GM20431 (cell line): ENCODE data around the gene BAHCC1.

Source experiments
- in situ Hi-C: fragments of 300-500 bp; cut with MseI, MboI; formaldehyde crosslinking; loops from one replicate; pipeline ENCODE4 v1.15.0; 2020; ENCODE audit warnings: low sequenced_read_pairs; ENCODE audit not compliant: unreplicated experiment

BAHCC1 gene

DNA sequence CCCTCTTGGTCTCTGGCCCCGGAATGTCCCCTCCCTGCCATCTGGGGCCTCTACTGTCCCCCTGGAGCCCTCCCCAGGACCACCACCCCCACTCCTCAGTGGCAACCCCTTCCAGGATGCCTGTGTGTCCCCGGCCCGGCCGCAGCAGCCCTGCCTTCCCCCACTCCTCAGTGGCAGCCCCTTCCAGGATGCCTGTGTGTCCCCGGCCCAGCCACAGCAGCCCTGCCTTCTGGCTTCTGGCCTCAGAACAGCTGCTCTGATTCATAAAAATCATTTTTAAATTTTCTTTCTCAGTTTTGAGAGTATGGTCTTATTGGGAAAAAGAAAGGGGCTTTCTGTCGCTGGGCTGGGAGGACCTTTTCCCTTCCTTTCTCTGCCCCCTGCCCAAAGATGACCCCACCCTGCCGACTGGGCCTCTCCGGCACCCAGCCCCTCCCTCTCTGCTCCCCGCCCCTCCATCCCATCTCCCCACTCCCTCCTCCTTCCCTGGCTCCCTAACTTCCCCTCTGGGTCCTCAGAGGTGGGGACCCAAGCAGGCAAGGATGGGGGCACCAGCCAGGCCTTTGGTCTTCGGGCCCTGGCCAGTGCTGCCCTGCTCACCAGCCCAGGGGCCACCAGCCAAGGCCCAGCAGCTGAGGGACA is 40.5 kb downstream of the BAHCC1 start:
- in situ Hi-C loops = no loop called here

DNA sequence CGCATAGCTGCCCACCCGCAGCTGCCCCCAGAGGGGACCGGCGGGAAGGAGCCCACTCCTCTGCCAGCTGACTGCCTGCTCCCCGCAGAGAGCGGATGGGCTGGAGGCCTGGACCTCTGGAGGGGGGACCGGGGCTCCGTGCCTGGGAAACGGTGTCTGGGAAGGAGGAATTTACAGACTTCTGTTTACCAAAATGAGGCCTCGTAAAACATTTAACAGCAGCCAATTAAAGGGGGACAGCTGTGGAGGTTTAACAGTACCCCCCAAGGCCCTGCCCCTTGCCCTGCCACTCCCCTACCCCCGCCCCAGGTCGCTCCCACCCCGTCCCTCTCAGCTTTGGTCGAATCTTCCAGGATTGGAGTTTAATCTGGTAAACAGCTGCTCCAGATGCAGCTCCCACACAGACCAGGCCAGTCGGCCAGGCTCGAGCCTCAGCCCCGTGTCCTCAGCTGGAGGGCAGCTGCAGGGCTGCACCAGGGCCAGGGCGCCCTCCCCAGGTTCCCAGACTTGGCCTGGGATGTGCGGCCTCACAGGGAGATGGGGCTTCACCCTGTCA is 41.1 kb downstream of the BAHCC1 start:
- in situ Hi-C loops = no loop called here

DNA sequence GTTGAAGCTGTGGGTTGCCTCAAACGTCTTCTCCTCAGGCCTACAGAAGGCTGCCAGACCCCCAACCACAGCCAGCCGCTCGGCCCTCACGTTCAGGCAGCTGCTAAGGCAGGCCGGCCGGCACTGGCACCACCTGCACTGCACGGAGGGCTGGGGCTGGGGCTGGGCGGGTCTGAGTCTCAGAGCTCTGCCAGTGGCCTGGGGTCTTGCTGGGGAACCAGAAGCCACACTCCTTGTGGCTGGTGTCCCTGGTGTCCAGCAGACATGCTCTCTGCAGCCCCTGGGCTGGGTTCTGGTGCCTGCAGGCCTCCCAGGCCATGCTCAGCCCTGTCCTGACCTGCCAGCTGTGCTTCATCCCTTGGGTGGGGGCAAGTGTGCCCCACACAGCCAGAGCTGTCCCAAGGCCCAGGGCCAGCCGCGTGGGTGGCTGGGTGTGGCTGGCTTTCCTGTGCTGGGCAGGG is 42.0 kb downstream of the BAHCC1 start:
- in situ Hi-C loops = no loop called here

DNA sequence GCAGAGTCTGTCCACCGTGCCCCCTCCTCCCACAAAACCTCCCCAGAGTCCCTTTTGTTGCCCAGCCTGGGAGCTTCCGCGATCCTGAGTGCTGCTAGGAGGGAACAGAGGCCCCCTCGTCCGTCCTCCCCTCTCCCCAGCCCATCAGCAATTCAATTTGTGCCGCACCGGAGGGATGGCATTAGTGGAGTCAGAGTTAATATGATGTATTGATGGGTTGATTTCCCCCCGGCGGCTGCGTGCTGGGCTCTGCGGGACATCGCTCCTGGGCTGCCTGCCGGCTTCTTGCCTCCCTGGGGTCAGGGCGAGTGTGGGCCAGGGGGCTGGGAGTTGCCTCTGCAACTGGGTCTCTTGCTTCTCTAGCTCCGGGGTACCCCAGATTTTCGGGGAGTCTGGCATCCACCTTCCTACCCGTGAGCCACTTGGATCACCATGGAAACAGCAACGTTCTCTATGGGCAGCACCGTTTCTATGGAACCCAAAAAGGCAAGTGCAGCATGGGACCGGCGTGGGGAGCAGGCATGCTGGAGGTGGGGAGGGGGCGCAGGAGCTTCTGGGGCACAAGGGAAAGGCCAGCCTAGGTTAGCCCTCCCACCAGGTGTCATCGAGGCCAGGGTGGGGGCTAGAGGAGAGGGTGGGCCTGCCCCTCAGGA is 42.9 kb downstream of the BAHCC1 start:
- in situ Hi-C loops = no loop called here

DNA sequence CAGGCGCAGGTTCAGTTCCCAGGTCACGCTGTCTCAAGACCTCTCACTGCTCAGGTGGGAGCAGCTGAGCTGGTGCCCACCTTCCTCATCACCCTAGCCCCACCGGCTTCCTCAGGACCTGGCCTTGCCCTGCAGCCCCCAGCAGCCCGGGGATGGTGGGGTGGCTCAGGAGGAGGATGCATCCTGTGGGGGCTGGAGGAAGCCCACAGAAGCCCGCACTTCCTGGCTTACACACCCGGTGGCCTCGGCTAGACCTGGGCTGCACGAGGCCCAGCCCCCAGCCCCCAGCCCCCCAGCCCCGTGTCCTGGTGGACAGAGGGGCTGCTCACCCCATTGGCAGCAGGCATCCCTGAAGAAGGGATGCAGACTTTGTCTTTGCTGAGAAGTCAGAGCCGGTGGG is 43.4 kb downstream of the BAHCC1 start:
- in situ Hi-C loops = no loop called here

DNA sequence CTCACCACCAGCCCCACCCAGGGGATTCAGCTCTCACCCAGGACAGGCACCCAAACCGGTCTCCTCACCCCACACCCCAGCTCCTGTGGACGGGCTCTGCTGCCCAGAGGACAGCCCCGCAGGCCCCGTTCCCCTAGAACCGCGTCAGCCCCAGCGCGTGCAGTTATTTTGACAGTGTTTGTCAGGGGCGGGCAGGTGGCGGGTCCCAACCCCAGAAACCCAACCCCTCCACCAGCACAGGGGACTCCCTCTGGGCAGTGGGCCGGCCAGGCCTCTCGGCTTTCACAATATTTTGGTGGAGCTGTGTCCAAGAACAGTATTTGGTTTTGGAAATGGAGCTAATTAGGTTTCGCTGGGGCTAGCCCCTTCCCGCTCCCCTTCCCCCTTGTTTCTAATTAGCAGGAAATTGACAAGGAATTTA is 44.8 kb downstream of the BAHCC1 start:
- in situ Hi-C loops = no loop called here

DNA sequence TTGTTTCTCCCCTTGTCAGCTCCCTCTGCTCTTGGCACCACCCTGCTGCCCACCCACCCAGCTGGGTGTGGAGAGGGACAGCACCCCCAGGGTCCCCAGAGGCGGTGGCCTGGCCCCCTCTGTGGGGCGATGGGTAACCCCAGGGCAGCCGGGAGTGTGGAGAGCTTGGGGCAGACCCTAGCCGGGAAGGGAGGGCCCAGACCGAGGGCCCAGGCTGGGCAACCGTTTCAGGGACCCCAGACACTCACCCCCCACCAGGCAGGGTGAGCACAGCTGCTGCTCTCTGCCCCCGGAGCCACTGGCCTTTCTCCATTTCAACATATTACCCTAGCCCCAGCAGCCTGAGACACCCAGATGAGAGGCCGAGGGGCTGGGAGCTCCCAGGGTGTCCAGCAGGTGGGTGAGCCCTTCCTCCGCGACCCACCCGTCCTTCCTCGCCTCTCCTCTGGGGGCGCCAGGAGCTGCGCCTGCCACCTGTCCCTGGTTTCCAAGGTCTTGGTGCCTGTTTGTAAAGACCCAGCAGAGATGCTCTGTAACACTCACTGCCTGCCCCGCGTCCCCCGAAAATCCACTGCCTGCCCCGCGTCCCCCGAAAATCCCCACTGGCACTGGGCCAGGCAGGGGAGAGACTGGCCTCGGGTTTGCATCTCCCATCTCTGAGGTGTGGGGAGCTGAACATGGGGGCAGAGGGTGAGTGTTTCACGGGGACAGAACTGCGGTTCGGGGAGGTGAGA is 45.4 kb downstream of the BAHCC1 start:
- in situ Hi-C loops = no loop called here

DNA sequence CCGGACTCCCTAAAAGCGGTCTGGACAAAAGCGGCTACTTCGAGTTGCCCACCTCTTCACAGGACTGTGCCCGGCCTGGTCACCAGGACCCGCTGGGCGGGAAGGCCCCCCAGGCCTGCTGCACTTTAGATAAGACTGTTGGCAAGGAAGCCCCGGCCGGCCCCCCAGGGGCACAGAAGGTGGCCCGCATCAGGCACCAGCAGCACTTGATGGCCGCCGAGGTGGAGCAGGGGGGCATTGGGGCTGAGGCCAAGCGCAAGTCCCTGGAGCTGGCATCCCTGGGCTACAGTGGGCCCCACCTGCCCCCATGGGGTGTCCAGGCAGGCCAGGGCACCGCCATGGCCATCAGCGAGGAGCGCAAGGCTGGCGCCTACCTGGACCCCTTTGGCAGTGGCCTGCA is 47.5 kb downstream of the BAHCC1 start:
- in situ Hi-C loops = no loop called here

DNA sequence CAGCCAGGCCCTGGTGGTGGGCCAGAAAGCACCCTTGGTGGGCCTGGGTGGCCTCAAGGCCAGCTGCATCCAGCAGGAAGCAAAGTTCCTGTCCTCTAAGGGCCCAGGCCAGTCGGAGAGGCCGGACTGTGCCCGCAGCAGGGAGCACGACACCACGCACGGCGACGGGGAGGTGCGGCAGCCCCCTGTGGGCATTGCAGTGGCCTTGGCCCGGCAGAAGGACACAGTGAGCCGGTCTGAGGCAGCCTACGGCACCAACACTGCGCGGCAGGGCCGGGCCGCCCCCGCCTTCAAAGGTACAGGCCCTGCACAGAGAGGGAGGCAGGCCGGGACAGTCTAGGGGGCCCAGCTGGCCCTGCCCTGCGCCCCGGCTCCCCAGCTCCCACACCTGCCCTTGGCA is 48.0 kb downstream of the BAHCC1 start:
- in situ Hi-C loops = no loop called here

DNA sequence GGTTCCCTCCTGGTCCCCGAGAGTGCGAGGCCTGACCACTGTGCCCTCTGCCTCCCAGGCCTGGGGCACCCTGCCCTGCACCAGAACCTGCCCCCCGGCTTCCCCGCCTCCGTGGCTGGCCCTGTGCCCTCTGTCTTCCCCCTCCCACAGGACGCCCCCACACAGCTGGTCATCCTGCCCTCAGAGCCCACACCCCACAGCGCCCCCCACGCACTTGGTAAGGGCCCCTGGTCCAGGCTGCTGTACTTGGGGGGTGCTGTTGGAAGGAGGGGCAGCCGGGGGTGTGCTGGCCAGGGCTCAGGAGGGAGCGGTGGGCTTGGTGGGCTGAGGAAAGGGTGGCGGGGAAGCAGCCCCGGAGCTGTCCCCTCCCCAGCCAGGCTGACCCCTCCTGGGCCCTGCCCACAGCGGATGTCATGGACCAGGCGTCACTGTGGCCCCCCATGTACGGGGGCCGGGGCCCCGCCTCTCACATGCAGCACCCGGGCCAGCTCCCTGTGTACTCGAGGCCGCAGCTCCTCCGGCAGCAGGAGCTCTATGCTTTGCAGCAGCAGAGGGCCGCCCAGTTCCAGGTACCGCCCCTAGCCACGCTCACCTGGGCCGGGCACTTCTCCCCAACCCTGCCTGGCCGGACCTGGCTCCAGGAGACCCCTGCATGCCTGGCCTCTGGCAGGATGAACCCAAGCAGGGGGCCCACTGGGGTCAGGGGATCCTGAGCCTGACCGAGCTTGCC is 49.5 kb downstream of the BAHCC1 start:
- in situ Hi-C loops = no loop called here

DNA sequence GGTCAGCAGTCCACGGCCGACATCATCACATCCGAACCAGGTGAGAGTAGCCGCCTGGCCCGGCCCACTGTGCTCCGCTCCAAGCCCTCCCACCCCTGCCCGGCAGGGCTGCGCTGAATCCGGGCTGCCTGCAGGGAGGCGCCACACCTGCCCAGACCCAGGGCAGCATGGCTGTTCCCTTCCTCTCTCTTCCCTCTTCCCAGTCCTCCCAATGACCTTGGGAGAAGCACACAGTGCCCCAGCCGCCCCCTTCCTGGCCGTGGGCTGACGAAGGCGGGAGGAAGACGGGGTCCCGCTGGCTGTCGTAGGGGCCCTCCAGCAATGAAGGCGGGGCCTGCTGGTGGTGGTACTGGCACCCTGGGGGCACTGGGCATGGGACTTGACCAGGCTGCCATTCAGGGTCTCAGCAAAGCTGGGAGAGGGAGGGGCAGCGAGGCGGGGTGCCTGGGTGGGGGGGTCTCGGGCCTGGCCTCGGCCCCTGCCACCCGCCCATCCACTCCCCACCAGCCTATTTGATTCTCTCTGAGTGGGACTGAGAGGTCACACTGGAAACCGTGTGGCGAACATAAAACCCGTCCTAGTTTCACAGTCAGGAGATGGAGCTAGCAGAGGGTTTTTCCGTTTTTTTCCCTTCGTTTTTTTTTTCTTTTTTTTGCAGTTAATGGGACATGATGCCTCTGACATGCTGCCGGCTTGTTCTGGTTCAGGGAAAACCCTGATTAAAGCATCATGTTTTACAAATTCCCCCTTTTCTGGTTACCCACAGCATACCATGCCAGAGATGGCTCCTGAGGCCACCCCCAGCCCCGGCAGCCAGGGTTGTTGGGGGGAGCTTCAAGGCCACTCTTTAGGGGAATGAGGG is 50.6 kb downstream of the BAHCC1 start:
- in situ Hi-C loops = no loop called here

DNA sequence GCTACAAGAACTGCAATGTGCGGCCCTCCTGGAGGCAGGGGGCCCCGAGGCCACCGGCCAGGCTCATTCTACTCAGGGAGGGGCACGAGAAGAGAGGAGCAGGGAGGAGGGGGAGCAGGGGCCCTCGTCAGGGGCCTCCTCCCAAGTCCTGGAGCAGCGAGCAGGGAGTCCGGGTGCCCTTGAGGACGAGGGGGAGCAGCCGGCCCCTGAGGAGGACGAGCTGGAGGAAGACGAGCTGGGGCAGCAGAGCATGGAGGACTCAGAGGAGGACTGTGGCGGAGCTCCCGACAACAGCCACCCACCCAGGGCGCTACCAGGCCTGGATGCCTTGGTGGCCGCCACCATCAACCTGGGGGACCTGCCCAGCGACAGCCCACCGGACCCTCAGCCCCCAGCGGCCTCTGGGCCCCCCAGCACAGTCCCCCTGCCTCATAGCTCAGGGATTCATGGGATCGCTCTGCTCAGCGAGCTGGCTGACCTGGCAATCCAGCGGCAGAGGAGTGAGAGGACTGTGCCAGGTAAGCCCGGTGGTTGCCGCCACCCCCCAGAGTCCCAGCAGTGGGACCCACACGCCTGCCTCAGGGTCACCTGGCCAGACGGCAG is 52.2 kb downstream of the BAHCC1 start:
- in situ Hi-C loops = no loop called here

DNA sequence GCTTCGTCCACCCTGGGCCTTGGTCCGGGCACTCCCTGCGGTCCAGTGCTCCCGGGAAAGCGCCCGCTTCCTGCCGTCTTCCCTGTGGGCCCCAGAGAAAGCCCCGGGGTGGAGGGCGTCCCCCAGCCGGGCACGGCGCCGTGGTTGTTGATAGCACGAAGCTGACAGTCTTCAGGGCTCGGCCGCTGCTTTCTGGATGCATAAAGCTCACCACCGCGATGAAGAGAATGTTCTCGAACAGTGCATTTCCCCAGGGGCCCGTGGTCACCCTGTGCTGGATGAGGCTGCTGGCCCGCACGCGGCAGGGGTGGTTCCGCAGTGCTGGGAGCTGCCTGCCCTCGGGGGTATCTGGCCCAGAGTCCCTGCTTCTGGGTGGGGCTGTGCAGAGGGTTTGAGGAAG is 53.2 kb downstream of the BAHCC1 start:
- in situ Hi-C loops = no loop called here

DNA sequence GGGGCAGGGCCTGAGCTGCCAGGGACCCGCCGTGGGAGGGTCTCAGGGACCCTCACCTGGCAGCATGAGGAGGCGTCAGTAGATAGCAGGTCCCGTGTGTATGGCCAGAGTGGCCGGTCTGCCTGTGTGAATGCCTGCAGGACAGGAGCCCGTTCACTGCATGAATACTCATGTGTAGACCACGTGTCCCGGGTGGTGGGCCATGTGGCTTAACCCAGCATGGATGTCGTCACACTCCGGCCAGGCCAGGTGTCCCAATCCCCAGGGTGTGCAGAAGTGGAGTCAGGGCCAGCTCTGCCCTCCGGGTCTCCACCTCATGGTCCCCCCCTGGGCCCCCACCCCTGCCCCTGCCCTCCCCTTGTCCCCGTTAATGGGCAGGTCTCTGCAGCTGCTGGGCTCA is 53.7 kb downstream of the BAHCC1 start:
- in situ Hi-C loops = no loop called here

DNA sequence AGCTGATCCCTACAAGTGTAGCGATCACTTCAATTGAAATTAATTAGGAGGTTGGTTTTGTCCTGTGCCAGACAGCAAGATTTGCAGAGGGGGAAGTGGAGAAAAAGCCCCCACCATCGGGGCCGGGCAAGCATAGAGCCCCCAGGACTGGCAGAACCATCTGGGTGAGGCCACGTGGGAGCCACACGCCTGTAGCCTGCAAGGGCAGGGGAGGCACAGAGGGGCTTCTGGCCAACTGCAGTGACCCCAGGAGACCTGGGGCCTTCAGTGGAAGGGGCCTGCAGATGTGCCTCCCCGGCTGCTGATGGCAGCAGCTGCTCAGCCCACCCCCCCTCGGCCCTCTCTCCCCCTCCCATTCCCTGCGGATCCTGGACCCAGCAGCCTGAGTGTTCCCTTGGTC is 54.1 kb downstream of the BAHCC1 start:
- in situ Hi-C loops = no loop called here

DNA sequence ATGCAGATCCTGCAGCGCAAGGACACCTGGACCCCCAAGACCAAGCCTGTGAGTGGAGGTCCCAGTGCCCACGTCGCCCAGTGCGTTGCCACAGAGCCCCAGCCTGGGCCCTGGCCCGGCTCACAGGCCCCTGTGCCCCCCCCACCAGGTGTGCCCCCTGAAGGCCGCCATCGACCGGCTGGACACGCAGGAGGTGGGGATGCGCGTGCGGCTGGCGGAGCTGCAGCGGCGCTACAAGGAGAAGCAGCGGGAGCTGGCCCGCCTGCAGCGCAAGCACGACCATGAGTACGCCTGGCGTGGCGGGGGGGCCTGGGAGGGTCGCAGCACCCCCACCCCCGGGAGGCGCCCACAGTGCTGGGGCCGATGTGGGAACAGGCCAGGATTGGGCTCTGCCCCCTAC is 56.6 kb downstream of the BAHCC1 start:
- in situ Hi-C loops = no loop called here

DNA sequence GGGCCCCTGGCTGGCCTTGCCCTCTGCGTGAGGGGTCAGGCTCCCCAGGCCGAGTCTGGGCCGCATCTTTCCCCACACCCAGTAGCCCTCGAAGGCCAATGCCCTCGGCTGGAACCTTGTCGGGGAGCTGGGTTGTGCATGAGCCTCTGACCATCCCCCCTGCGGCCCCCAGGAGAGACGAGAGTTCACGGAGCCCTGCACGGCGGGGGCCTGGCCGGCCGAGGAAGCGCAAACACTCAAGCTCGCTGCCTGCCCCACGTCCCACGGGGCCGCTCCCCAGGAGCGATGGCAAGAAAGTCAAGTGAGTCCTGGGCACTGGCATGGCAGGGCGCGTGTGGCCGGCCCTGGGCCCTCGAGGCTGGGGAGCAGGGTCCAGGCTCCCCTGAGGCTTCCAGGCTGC is 57.3 kb downstream of the BAHCC1 start:
- in situ Hi-C loops = no loop called here

DNA sequence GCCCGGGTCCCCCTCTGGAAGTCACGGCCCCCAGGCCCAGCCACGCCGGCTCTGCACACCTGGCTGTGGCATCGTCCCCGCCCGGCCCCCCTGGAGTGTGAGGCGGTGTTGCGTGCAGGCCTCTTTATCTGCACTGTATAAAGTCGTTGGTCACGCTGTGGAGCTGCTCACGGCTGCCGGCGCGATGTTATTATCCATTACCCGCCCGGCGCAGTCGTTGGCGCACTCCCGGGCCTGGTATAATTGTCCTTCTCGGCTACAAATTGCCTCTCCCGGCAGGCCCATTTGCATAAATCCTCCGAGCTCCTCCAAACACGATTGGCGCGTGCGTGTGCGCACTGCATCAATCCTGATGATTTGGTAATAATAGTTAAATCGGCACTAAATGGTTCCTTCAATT is 57.8 kb downstream of the BAHCC1 start:
- in situ Hi-C loops = no loop called here

DNA sequence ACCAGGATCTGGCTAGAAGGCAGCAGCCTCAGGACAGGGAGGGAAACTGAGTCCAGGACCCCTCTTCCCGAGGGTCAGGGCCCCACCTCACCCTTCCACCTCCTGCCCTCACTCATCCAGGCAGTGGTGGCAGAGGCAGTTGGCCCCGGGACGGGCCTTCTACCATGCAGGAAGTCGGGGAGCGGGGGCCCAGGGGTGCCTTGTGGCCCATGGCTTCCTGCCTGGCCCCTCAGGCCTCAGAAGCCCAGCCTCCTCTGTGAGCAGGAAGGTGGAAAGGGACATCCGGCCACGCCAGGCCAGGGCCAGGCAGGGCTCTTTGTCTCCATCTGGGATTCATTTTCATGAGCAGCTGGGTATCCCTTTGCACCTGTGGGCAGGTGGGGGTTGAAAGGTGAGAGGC is 58.5 kb downstream of the BAHCC1 start:
- in situ Hi-C loops = no loop called here
